MM.1S (cell line): ENCODE results near the gene GJA3.

Source experiments
- DNase-seq: peaks from one replicate; pipeline ENCODE4 v3.0.0-alpha.2; 2015
- H2AFZ ChIP-seq: fragments of 300-600 bp; sonication (generic); 2 replicates; pipeline ENCODE4 v1.6.0; 2016; ENCODE audit warnings: antibody characterized with exemption, low read length
- H3F3A ChIP-seq: fragments of 300-600 bp; sonication (generic); 2 replicates; pipeline ENCODE4 v1.6.1; 2016; ENCODE audit warnings: mild to moderate bottlenecking, antibody characterized with exemption, low read length, moderate library complexity, mixed read lengths; ENCODE audit not compliant: insufficient read depth
- H3K27ac ChIP-seq: fragments of 300-600 bp; sonication (generic); 2 replicates; pipeline ENCODE4 v1.5.1; 2016; ENCODE audit warnings: mild to moderate bottlenecking, low read length
- H3K27me3 ChIP-seq: fragments of 300-600 bp; sonication (generic); replicated peaks from 2 replicates; pipeline ENCODE4 v1.6.0; 2016; ENCODE audit warnings: low read length; ENCODE audit not compliant: insufficient read depth
- H3K36me3 ChIP-seq: fragments of 300-600 bp; sonication (generic); replicated peaks from 2 replicates; pipeline ENCODE4 v1.6.1; 2016; ENCODE audit warnings: mild to moderate bottlenecking, low read length, mixed read lengths; ENCODE audit not compliant: insufficient read depth
- H3K4me1 ChIP-seq: fragments of 300-600 bp; sonication (generic); 2 replicates; pipeline ENCODE4 v1.6.1; 2016; ENCODE audit warnings: low read length, mixed read lengths
- H3K4me2 ChIP-seq: fragments of 300-600 bp; sonication (generic); 2 replicates; pipeline ENCODE4 v1.6.0; 2016; ENCODE audit warnings: low read depth, low read length
- H3K4me3 ChIP-seq: fragments of 300-600 bp; sonication (generic); 2 replicates; pipeline ENCODE4 v1.5.1; 2016; ENCODE audit warnings: low read length, mixed read lengths
- H3K79me2 ChIP-seq: fragments of 300-600 bp; sonication (generic); 2 replicates; pipeline ENCODE4 v1.6.1; 2016; ENCODE audit warnings: mixed run types, low read length, mixed read lengths
- H3K9ac ChIP-seq: fragments of 300-600 bp; sonication (generic); 2 replicates; pipeline ENCODE4 v1.6.1; 2016; ENCODE audit warnings: low read length, mixed read lengths
- H3K9me2 ChIP-seq: fragments of 300-600 bp; sonication (generic); replicated peaks from 2 replicates; pipeline ENCODE4 v1.6.1; 2016; ENCODE audit warnings: mild to moderate bottlenecking, low read length, mixed read lengths; ENCODE audit not compliant: insufficient read depth
- H3K9me3 ChIP-seq: fragments of 300-600 bp; sonication (generic); replicated peaks from 2 replicates; pipeline ENCODE4 v1.6.1; 2016; ENCODE audit warnings: mild to moderate bottlenecking, low read length, mixed read lengths; ENCODE audit not compliant: insufficient read depth
- H4K20me1 ChIP-seq: fragments of 300-600 bp; sonication (generic); 2 replicates; pipeline ENCODE4 v1.6.1; 2016; ENCODE audit warnings: mild to moderate bottlenecking, low read length, moderate library complexity, mixed read lengths; ENCODE audit not compliant: insufficient read depth
- CTCF ChIP-seq: fragments of 300-600 bp; sonication (generic); IDR thresholded peaks from 2 replicates; pipeline ENCODE4 v1.5.1; 2016; ENCODE audit warnings: antibody characterized with exemption, low read length, mixed read lengths
- EZH2 ChIP-seq: fragments of 300-600 bp; sonication (generic); optimal IDR thresholded peaks from 2 replicates; pipeline ENCODE3; 2017; ENCODE audit warnings: low read depth, mild to moderate bottlenecking, antibody characterized with exemption, low read length, mixed read lengths
- EZH2phosphoT487 ChIP-seq: fragments of 300-600 bp; sonication (generic); IDR thresholded peaks from 2 replicates; pipeline ENCODE4 v1.6.1; 2018; ENCODE audit warnings: antibody characterized with exemption, low read length

Gene GJA3

GRCh38 chr13:20161275-20161950 lies 561 bp upstream of the GJA3 start:
- H3K4me3 ChIP-seq = peak overlapping the region; percentile 50; the same call in 1 of the 2 replicates
- H3F3A ChIP-seq = no peaks in the 10 kb centered on the region
- peak overlapping the region; percentile 54; the same call in 1 of the 2 replicates for H3K4me2 ChIP-seq
- no peak overlapping the region for H3K27ac ChIP-seq
- H3K79me2 ChIP-seq = no peaks in the 10 kb centered on the region
- H3K9me2 ChIP-seq = no peaks in the 10 kb centered on the region
- no peaks in the 10 kb centered on the region for H3K36me3 ChIP-seq
- H3K4me1 ChIP-seq = no peaks in the 10 kb centered on the region
- H3K27me3 ChIP-seq = peaks cover 13% of the 10 kb centered on the region
- H3K9me3 ChIP-seq = no peaks in the 10 kb centered on the region
- TF ChIP-seq CTCF = no peak
- TF ChIP-seq EZH2 = no peak
- no peak for TF ChIP-seq EZH2phosphoT487
- no peak for DNase-seq
- no peaks in the 10 kb centered on the region for H4K20me1 ChIP-seq
- H3K9ac ChIP-seq = no peak overlapping the region
- H2AFZ ChIP-seq = peak overlapping the region; percentile 31; the same call in 1 of the 2 replicates

GRCh38 chr13:20159646-20160305 lies 1.1 kb downstream of the GJA3 start:
- H3K79me2 ChIP-seq = no peaks in the 10 kb centered on the region
- H3F3A ChIP-seq = no peaks in the 10 kb centered on the region
- H3K36me3 ChIP-seq = no peaks in the 10 kb centered on the region
- no peak for DNase-seq
- no peaks in the 10 kb centered on the region for H3K9me2 ChIP-seq
- H3K4me2 ChIP-seq = peak overlapping the region; percentile 86; the same call in 1 of the 2 replicates
- H3K4me1 ChIP-seq = no peaks in the 10 kb centered on the region
- H3K27me3 ChIP-seq = peaks cover 13% of the 10 kb centered on the region
- no peak for TF ChIP-seq EZH2
- no peak for TF ChIP-seq CTCF
- no peak for TF ChIP-seq EZH2phosphoT487
- H3K9me3 ChIP-seq = no peaks in the 10 kb centered on the region
- H3K27ac ChIP-seq = no peak overlapping the region
- no peak overlapping the region for H3K9ac ChIP-seq
- H4K20me1 ChIP-seq = no peaks in the 10 kb centered on the region
- H2AFZ ChIP-seq = no peak overlapping the region
- peak overlapping the region; percentile 46; the same call in 1 of the 2 replicates for H3K4me3 ChIP-seq

- H3K27ac ChIP-seq = no peak overlapping the region
- H3K36me3 ChIP-seq = no peaks in the 10 kb centered on the region
- H3K79me2 ChIP-seq = no peaks in the 10 kb centered on the region
- DNase-seq = no peak
- H3K9ac ChIP-seq = no peak overlapping the region
- peaks cover 13% of the 10 kb centered on the region for H3K27me3 ChIP-seq
- no peaks in the 10 kb centered on the region for H3K4me1 ChIP-seq
- H4K20me1 ChIP-seq = no peaks in the 10 kb centered on the region
- no peaks in the 10 kb centered on the region for H3F3A ChIP-seq
- H2AFZ ChIP-seq = no peak overlapping the region
- no peaks in the 10 kb centered on the region for H3K9me2 ChIP-seq
- TF ChIP-seq CTCF (no peak), EZH2phosphoT487 (no peak), EZH2 (no peak)
- H3K4me2 ChIP-seq = no peak overlapping the region
- no peaks in the 10 kb centered on the region for H3K9me3 ChIP-seq
- no peak overlapping the region for H3K4me3 ChIP-seq
Observed at GRCh38 chr13:20157151-20157796, 3.6 kb downstream of the GJA3 start.
